NCI-H345 treated with DMSO at 0.1 percent for 48 hours (cell line): Measurements from ENCODE around the gene PAFAH1B1.
A peak's percentile ranks its signal among the peaks of the same experiment; 100 is the strongest.

Experiments used
- DNase-seq: peaks from one replicate; lab custom pipeline; 2025; ENCODE audit not compliant: unreplicated experiment; lab: John Stamatoyannopoulos, UW

The PAFAH1B1 gene

DNA sequence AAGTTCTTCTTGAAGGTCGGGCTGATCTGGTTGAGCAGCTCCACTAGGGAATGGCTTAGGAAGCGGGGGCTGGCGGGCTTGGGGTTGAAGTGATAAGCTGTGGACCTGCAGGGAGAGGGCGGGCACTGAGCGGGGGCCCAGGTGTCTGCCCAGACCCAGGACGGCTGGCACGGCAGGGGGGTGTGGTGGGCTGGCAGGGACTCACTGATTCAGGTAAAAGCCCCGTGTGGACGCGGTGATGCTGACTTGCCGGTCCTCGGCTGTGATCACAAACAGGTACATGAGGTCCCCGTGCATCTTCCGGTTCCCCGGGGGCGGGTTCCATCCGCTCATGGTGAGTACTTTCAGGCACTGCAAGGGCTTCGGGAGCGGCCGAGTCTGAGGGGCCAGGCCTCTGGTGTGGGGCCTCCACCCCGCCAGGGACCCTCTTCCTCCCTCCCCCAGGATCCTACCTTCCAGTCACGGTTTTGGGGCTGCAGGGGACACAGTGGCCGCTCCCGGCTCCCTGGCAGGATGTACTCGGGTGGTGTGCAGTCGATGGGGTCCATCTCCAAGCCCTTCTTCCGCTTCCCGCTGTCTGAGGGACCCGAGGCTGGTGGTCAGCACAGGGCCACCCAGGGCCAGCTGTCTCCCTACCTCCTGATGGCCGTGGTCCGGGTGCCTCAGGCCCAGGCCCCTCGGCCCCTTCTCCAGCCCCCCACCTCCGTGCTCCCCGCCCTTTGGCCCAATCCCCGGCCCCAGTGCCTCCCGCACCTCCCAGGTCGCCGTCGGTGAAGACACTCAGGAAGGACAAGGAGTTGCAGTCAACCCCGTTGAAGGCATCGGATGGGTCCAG, 107.9 kb downstream of the PAFAH1B1 start:
- DNase-seq: no peak

DNA sequence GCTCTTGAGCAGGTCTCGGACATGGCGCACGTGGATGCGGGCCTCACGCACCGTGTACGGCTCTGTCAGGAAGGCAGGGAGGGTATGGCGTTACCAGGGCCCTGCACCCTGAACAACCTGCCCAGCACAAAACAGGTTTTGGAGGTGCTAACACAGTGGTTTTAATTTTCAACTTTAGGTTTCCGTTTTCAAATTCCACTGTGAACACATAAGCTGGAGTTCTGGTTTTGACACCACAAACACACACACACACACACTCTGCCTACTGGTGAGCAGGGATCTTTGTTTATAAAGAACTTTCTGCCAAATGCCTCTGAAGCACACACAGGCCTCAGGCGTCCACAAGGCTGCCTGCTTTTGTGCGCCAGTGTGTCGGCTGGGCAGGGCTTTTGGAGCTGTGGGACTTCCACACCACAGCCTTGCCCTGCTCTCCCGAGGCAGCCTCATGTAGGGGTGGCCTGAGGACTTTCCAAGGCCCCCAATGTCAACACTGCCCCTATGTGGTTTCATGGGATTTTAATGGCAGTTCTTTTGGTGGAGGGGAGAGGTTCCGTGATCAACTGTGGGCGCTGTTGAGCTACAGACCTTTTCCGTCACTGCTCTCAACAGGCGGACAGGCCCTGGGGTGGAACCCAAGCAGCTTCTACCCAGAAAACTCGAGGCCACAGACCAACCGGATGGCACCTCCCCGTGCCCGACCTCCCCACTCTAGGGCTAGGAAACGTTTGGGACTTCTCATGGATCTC, 108.7 kb downstream of the PAFAH1B1 start:
- DNase-seq: no peak

DNA sequence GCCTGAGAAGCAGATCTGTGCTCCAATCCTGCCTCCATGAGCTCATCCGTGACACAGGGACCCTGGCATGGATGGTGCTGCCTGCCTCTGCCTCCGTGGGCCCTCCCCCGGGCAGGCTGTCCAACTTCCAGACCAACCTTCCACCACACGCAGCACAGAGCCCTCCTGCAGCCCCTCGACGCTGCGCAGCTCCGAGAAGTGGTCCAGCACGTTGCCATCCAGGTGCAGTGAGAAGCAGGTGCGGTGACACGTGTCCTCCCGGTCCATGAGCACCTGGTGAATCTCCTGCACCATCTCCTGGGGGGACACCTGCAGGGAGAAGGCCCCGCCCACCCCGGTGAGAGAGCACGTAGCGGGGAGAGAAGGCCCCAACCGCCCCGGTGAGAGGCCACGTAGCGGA, 109.7 kb downstream of the PAFAH1B1 start:
- DNase-seq: no peak

DNA sequence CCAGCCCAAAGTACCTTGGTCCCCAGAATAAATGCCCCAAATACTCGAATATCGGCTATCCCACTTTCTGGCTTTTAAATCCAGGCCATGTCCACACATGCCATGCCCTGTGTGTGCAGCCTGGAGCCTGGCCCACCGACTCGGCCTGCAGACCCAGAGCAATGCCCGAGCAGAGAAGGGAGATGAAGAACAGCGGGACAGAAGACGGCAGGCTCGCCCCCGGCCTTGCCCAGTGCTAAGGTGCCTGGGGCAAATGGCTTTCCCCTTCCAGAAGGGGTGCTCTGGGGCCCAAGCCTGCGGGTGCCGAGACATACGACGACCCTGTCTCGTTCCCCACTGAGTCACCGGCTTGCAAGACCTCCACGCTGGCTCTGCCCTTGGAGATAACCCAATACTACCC, 110.2 kb downstream of the PAFAH1B1 start:
- DNase-seq: no peak

DNA sequence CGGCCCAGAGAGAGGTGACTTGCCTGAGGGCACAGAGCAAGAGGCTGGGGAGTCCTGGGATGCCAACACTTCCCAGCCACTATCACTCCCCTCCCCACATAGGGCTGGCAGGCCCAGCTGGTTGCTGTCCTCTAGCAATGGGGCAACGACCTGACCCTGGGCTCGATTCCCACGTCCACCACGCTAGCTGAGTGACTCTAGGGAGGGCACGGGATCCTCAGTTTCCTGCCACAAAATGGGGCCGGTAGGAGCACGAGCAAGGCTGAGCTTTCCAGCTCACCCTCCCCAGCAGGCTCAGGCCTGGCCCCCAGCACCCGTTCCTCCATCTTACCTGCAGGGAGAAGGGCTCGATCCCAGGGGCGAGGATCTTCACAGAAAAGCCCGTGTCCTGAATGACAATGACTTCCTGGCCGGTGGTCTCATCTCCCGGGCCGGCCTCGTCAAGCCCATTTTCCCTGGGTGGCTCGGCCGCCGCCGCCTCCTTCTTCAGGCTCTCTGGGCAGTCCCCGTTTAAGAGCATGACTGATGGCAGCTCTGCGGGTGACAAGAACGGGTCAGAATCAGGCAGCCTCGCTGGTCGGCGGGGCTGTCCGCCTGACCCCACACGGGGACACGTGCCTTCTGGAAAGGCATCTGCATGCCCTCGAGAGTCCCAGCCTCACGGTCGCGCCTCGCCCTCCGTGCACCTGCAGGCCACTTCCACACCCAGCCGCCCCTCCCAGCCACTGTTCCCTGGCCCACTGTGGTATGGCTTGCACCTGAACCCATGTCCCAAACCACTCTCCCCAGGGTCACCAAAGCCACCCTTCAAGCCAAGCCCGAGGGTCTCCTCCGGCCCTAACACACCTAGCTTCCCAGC, 110.8 kb downstream of the PAFAH1B1 start:
- no peak for DNase-seq

DNA sequence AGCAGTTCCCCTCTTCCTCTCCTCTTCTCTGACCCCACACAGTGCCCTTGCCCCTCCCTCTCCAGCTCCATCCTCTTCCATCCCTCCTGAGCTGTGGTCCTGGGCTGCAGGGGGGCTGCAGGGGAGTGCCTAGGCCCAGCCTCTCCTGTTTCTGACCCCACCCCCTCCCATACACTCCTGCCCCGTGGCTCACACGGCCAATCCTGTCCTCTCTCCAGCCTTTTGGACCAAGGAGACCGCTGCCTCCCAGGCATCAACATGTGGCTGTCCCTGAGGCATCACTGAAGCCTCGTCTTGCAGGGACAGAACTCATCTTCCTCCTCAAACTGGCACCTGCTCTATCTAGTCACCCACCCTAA, 111.4 kb downstream of the PAFAH1B1 start:
- DNase-seq: no peak

DNA sequence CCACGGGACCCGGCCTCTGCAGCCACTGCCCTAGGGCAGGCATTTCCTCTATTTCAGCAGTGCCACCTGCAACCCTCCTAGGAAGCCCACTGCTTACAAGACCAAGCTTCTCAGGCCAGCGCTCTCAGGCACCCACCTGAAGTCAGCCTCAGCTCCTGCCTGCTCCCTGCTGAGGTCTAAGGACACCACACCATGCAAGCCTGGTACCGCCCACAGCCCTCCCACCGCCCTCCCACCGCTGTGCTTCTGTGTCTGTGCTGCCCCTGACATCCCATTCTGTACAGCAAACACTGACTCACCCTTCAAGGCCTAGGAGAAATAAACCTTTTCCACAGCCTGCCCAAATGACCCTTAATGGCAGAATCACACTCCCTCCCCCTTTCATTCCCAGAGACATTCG, 111.8 kb downstream of the PAFAH1B1 start:
- DNase-seq: no peak

DNA sequence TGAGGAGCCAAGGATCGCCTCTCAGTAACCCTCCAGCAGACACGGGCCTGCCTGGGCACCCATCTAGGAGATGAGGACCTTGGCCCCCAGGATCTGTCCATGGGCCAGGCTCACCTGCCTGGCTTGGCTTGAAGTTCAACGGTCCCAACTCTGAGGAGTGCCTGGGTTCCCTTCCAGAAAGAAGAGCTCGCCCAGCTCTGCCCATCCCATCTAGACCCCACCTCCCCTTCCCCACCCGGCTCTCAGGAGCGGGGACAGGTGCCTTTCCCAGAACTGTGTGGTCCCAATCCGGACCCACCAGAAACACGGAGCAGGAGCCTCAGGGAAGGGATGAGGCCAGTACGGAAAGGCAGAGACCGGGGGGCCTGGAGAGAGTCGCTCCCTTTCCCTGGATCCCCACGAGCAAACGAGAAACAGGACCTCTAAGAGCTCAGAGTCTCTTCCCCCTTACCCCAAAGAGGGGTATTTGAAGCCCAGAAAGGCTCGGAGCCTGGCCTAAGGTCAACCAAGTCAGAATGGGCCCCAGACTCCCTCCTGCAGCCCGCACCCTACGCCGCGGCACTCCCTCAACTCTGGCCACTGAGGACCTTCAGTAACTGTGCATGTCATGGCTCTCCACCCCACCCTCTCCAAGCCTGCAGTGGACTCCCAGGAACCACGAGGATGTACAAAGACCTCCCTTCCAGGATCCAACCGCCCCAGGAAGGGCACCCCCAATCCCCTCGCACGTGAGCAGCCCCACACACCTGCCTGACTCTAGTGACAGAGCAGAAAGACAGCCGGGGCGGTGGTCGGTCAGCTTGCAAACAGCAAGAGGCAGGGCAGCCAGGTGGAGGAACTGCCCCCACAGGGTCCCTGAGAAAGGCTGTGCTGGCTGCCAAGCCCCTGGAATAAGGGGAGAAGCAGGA, 112.7 kb downstream of the PAFAH1B1 start:
- no peak for DNase-seq

DNA sequence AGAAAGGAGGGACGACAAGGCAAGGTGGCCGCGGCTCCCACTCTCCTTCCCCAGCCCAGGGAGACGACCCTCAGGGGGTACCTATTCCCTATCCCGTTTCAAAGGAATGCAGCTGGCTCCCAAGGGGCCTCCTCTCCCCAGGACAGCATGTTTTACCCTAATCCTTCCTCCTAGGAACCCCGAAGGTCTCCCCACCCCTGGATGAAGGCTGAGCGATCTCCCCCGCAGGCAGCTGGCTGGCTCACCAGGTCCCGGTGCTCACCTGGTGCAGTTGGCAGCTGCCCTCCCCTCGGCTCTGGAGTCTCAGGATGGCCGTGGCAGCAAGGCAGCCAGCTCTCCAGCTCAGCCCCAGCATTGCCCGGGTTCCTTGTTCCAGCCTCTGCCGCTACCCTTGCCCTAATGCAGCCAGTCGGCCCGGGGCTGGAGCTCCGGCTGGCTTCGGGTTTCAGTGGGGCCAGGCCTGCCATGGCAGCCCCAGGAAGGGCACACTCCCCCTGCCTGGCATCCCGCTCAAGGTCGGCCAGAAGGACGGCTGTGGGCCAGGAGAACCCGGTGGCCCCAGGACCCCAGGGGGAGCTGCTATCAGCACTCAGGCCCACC, 113.6 kb downstream of the PAFAH1B1 start:
- no peak for DNase-seq

DNA sequence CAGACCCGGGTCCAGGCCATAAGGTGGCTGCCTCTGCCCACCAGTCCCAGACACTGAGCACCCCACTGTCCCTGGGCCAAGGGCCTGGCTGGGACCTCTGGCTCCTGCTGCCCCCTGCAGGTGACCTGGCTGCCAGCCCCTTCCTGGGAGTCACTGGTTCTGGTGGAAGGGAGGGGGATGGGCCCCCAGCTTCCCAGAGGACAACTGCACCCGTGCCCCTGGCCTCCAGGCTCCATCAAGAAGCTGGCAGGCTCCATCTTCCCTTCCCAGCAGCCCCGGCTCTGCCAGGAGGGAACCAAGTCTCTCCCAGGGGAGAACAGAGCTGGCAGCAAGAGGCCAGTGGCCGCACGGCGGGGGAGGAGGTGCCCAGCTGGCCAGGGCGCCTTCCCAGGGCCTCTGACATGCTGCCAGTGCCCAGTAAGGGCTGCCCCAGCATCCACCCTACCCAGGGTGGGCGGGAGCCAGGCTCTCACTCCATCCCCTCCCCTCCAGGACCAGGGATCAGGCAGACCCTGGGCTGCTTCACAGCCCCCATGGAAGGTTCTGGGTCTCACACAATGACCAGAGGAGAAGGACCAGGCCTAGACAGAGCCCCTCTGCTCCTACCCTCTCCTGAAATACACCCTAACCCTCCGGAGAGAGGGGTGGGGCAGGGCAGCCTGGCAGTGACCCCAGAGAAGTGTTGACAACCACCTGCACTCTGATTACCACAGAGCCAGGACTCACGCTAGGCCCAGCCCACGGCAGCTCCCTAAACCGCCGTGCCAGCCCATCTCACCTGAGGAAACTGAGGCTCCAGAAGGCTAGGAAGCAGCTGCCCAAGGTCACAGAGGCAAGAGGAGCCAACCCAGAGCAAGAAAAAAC, 114.5 kb downstream of the PAFAH1B1 start:
- no peak for DNase-seq

DNA sequence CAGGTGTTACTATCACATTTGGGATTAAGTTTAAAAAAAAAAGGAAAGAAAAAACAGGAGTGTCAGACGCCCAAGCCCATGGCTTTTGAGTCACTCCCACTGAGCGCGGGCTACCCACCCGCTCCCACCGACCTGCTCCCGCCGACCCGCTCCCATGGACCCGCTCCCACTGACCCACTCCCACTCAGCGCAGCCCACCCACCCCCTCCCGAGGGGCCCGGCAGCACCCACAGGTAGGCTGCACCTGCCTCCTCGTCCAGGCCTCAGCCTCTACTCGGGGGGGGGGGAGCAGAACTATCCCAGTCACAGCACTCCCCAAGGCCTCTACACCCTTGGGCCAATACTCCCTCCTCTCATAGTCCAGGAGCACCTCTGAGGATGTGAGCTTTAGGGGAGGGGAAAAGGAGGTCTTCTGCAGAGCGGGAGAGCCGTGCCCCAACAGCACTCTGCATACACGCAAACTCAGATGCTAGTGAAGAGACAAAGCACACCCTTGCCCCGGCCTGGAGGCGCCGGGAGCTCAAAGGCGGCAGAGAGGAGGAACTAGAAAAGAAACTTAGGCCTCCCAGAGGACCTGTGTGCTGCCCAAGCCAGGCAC, 115.2 kb downstream of the PAFAH1B1 start:
- DNase-seq: no peak

DNA sequence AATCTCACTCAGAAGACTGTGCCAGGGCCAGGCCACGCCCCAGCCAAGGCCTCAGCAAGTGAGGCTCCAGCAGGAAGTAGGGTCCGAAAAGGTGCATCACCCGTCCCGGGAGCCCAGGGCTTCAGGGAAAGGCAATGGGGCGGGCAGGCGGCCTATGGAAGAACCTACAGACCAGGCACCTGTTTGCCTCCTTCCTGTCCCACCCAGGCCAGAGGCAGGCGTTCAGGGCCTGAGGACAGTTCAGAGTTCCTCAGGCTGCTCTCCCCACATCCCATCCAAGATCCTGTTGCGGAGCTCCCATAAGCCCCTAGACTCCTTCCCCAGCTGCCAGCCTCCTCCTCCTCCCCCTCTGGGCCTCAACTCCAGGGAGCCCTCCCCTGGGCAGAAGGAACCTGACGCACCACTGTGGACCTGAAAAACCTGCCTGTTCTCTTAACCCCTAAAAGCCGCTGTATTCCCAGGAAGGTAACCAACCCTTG, 115.8 kb downstream of the PAFAH1B1 start:
- no peak for DNase-seq

DNA sequence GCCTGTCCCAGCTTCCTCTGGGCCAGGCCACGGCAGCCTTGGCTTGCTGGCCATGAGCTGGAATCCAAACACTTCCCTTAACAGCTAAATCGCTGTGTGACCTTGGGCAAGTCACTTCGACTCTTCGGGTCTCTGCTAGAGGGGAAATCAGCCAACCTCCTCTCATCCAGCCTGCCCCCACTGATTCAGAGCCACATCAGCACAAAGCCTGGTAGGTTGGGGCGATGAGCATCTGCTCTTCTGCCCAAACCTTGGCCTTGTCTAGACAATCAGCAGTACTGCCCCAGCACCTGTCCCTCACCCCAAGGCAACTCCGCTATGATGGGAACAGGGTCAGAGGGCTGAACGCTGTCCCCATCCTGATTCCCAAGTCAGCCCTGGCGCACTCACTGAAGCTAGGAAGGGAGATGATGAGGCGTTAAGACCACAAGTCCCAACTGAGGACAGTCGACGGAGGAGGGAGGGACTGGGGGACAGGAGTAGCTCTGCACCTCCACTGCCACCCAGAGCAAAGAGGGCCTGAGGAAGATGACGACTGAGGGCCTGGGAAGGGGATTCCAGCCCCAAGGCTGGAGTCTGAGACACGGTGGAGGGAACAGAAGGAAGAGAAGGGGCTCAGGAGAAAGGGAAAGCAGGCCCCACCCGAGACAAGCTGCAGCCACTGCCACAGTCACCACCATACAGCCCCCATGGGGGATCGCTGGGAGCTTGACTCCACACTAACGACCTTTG, 116.8 kb downstream of the PAFAH1B1 start:
- no peak for DNase-seq

DNA sequence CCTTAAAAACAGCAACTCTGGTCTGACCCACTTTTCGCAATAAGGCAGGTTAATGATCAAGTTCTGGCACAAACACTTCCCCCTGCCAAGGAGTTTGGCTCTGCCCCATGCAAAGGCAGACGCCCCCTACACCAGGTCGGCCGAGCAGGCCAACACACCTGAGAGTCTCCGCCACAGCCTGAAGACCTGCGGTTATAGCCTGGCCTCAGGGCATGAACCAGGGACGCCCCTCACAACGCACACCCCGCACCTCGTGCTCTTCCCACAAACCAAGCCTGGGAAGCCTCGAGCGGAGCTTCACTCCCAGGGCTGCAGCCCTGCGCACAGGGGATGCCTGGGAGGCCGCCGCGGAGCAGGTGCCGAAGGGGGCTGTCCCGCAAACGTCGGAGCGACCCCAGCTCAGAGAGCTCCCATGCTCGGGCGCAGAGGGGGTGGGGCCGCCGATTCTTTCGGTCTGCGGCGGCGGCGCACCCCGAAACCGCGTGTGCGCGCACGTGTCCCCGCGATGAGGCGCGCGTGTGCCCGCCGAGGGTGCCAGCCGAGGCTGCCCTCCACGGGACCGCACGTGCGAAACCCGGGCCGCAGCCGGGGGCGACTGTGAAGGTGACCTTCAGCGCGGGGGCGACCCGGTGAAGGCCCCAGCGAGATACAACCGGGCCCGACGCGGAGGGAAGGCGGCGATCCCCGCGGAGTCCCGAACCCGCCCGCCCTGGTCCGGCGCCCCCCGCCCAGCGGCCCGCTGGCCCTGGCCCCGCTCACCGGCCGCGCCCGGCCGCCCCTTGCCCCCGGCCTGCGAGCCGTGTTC, 117.6 kb downstream of the PAFAH1B1 start:
- DNase-seq: no peak

DNA sequence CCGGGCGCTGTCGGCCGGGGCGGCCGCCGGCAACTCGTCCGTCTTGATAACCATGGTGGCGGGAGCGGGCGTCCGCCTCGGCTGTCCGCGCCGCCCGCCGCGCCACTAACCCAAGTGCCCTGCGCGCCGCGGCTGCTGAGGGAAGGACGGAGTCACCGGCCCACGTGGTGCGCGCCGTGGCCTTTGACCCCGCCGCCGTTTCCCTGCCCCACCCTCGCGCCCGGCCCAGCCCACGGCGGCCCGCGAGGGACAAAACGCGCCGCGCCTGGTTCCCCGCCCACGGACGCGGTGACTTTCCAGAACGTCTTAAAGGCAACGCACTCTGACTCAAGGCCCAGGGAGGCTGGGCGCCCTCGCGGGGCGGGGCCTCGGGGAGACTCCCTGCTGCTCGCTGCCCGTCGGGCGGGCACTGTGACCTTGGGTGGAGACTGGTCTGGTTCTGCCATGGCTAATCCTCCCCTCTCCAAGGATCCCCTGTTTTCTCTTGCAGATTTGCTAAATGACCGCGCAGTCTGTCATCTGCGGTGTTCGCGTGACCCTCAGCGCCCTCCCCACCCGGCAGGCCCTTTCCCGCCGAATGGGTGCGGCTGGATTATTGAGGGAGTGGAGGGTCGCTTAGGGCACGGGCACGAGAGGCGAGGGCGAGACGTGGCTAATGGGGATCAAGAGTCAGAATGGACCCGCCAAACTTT, 118.3 kb downstream of the PAFAH1B1 start, which contains the start of gene CLUH:
TSS of gene CLUH (minus strand) at position 157 of the 692 bp plus-strand sequence. CDS start at position 54, 103 bp downstream.
- peak; percentile 45 for DNase-seq

DNA sequence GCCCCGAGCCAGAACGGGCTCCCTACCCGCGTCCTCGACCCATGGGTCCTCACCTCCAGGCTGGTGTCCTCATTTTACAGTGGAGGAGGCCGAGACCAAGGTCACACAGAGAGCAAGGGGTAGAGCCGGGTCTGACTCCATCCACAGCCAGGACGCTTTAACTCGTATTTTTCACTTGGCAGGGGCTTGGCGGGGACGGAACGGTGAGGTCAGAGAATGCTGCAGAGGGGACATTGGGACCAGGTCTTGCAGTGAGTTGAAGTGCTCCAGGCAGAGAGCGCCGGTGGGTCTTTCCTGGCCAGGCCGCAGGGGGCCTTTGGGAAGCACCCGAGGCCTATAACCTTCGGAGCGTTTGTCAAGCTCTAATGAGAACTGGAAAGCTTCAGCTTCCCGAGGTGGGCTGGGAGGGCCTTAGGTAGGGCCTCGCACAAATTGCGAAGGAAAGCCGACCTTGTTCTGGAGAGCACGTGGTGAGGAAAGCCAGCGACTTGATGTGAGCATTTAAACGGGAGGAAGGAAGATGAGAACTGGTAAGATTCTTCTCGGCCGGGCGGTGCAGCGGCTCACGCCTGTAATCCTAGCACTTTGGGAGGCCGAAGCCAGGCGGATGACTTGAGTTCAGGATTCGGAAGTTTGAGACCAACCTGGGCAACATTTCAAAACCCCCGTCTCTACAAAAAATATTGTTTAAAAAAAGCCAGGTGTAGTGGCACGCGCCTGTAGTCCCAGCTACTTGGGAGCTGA, 119.0 kb downstream of the PAFAH1B1 start:
- no peak for DNase-seq
